Activated T-cell treated with anti-CD3 and anti-CD28 coated beads, Interleukin-2, amount 50 U/mL, for 24 hours (primary cell): Measurements from ENCODE around the gene SARDH.
"Not testable (repeated sequence)": the region's sequence is repeated elsewhere in the genome, so short reads cannot be mapped to it uniquely, and the experiment has no call there.

Source experiments
- DNase-seq: peaks from one replicate; pipeline ENCODE4 v3.0.0-alpha.2; 2020
- H3K27ac Mint-ChIP-seq: 2 replicates; pipeline ENCODE4 v1.8.0; 2020; ENCODE audit warnings: mild to moderate bottlenecking, mixed read lengths
- H3K27me3 Mint-ChIP-seq: 2 replicates; pipeline ENCODE4 v1.8.0; 2020; ENCODE audit warnings: mixed read lengths
- H3K36me3 Mint-ChIP-seq: 2 replicates; pipeline ENCODE4 v1.8.0; 2020; ENCODE audit warnings: low read depth, mixed read lengths
- H3K4me1 Mint-ChIP-seq: 2 replicates; pipeline ENCODE4 v1.8.0; 2020; ENCODE audit warnings: low read depth, mixed read lengths
- H3K4me3 Mint-ChIP-seq: 2 replicates; pipeline ENCODE4 v1.8.0; 2020; ENCODE audit warnings: mild to moderate bottlenecking, moderate library complexity, mixed read lengths
- H3K9me3 Mint-ChIP-seq: 2 replicates; pipeline ENCODE4 v1.8.0; 2020; ENCODE audit warnings: mixed read lengths

Gene SARDH

GRCh38 chr9:133754688-133755227 is 16.6 kb upstream of the SARDH start:
- Mint-ChIP-seq H3K4me3 (no peak overlapping the region), H3K4me1 (no peaks in the 10 kb centered on the region), H3K27me3 (peaks cover 48% of the 10 kb centered on the region), H3K27ac (no peak overlapping the region), H3K36me3 (no peaks in the 10 kb centered on the region), H3K9me3 (no peaks in the 10 kb centered on the region)
- no peak for DNase-seq

- no peak for DNase-seq
- Mint-ChIP-seq H3K27ac (no peak overlapping the region), H3K36me3 (no peaks in the 10 kb centered on the region), H3K4me3 (no peak overlapping the region), H3K27me3 (peaks cover 52% of the 10 kb centered on the region), H3K4me1 (no peaks in the 10 kb centered on the region), H3K9me3 (no peaks in the 10 kb centered on the region)
These were observed 16.0 kb upstream of the SARDH start for GRCh38 chr9:133754187-133754586.

GRCh38 chr9:133752739-133753446 is 14.7 kb upstream of the SARDH start:
- peaks cover 59% of the 10 kb centered on the region for H3K27me3 Mint-ChIP-seq
- H3K9me3 Mint-ChIP-seq = no peaks in the 10 kb centered on the region
- no peak overlapping the region for H3K4me3 Mint-ChIP-seq
- no peak overlapping the region for H3K27ac Mint-ChIP-seq
- H3K36me3 Mint-ChIP-seq = no peaks in the 10 kb centered on the region
- no peaks in the 10 kb centered on the region for H3K4me1 Mint-ChIP-seq
- DNase-seq = no peak

GRCh38 chr9:133750982-133751649 is 13.0 kb upstream of the SARDH start:
- Mint-ChIP-seq H3K9me3 (no peaks in the 10 kb centered on the region), H3K27me3 (peaks cover 65% of the 10 kb centered on the region), H3K36me3 (no peaks in the 10 kb centered on the region), H3K4me3 (no peak overlapping the region), H3K27ac (no peak overlapping the region), H3K4me1 (no peaks in the 10 kb centered on the region)
- peak; percentile 20 for DNase-seq

GRCh38 chr9:133747309-133747708 is 9.2 kb upstream of the SARDH start:
- Mint-ChIP-seq H3K27me3 (peaks cover 42% of the 10 kb centered on the region), H3K4me3 (no peak overlapping the region), H3K27ac (no peak overlapping the region), H3K4me1 (no peaks in the 10 kb centered on the region), H3K36me3 (no peaks in the 10 kb centered on the region), H3K9me3 (no peaks in the 10 kb centered on the region)
- no peak for DNase-seq

- H3K27me3 Mint-ChIP-seq = peaks cover 23% of the 10 kb centered on the region
- not testable (repeated sequence) for H3K4me3 Mint-ChIP-seq, H3K4me1 Mint-ChIP-seq, H3K27ac Mint-ChIP-seq, DNase-seq, H3K36me3 Mint-ChIP-seq, H3K9me3 Mint-ChIP-seq
These were observed 6.4 kb upstream of the SARDH start for GRCh38 chr9:133744528-133744927.

- H3K27ac Mint-ChIP-seq = no peak overlapping the region
- peaks cover 6% of the 10 kb centered on the region for H3K4me1 Mint-ChIP-seq
- H3K4me3 Mint-ChIP-seq = no peak overlapping the region
- peak; percentile 86 for DNase-seq
- peaks cover 13% of the 10 kb centered on the region for H3K27me3 Mint-ChIP-seq
- H3K36me3 Mint-ChIP-seq = no peaks in the 10 kb centered on the region
- H3K9me3 Mint-ChIP-seq = no peaks in the 10 kb centered on the region
These were observed 4.8 kb upstream of the SARDH start for GRCh38 chr9:133742849-133743444.

GRCh38 chr9:133742251-133742650 is 4.1 kb upstream of the SARDH start:
- H3K27ac Mint-ChIP-seq = no peak overlapping the region
- no peaks in the 10 kb centered on the region for H3K9me3 Mint-ChIP-seq
- peaks cover 10% of the 10 kb centered on the region for H3K27me3 Mint-ChIP-seq
- DNase-seq = no peak
- no peak overlapping the region for H3K4me3 Mint-ChIP-seq
- H3K4me1 Mint-ChIP-seq = peaks cover 9% of the 10 kb centered on the region
- H3K36me3 Mint-ChIP-seq = no peaks in the 10 kb centered on the region

GRCh38 chr9:133741716-133742115 is 3.6 kb upstream of the SARDH start:
- no peak for DNase-seq
- Mint-ChIP-seq H3K9me3 (no peaks in the 10 kb centered on the region), H3K4me3 (no peak overlapping the region), H3K27me3 (peaks cover 10% of the 10 kb centered on the region), H3K4me1 (peaks cover 9% of the 10 kb centered on the region), H3K36me3 (no peaks in the 10 kb centered on the region), H3K27ac (no peak overlapping the region)

GRCh38 chr9:133740911-133741310 is 2.8 kb upstream of the SARDH start:
- no peaks in the 10 kb centered on the region for H3K9me3 Mint-ChIP-seq

GRCh38 chr9:133739408-133740280 is 1.5 kb upstream of the SARDH start:
- Mint-ChIP-seq H3K27me3 (peaks cover 5% of the 10 kb centered on the region), H3K27ac (no peak overlapping the region), H3K9me3 (no peaks in the 10 kb centered on the region), H3K4me3 (no peak overlapping the region), H3K4me1 (peaks cover 9% of the 10 kb centered on the region), H3K36me3 (no peaks in the 10 kb centered on the region)
- DNase-seq = no peak

More at GRCh38 chr9:133740911-133741310, 2.8 kb upstream of the SARDH start:
- no peaks in the 10 kb centered on the region for H3K36me3 Mint-ChIP-seq
- DNase-seq = no peak
- H3K4me3 Mint-ChIP-seq = no peak overlapping the region
- peaks cover 5% of the 10 kb centered on the region for H3K27me3 Mint-ChIP-seq
- no peak overlapping the region for H3K27ac Mint-ChIP-seq
- peaks cover 9% of the 10 kb centered on the region for H3K4me1 Mint-ChIP-seq

- Mint-ChIP-seq H3K27me3 (no peaks in the 10 kb centered on the region), H3K4me3 (no peak overlapping the region), H3K36me3 (no peaks in the 10 kb centered on the region), H3K27ac (no peak overlapping the region), H3K4me1 (peaks cover 9% of the 10 kb centered on the region), H3K9me3 (no peaks in the 10 kb centered on the region)
- no peak for DNase-seq
These were observed 581 bp upstream of the SARDH start for GRCh38 chr9:133738640-133739225.

- Mint-ChIP-seq H3K27ac (no peak overlapping the region), H3K36me3 (no peaks in the 10 kb centered on the region), H3K27me3 (no peaks in the 10 kb centered on the region), H3K4me1 (peaks cover 9% of the 10 kb centered on the region), H3K9me3 (no peaks in the 10 kb centered on the region), H3K4me3 (no peak overlapping the region)
- DNase-seq = no peak
These were observed 930 bp downstream of the SARDH start for GRCh38 chr9:133737071-133737773.
